ENCODE results near the gene LRRC46. TPM values are rescaled to one million over a fixed set of nuclear protein-coding genes. Genes with fewer than 3 reads are reported as not detected.
A peak's percentile ranks its signal among the peaks of the same experiment; 100 is the strongest.

Gene LRRC46
- total and polyA plus RNA-seq, 2 experiments from 2014 or later = 0.18 to 0.35 TPM

GRCh38 chr17:47831934-47832327 is 461 bp downstream of the LRRC46 start:
- H3K27me3 Mint-ChIP-seq (ENCODE audit: insufficient read depth, low read depth, poor library complexity) = peaks cover 14% of the 10 kb centered on the region
- no peak overlapping the region for H3K27ac ChIP-seq (ENCODE audit: low read depth)
- peaks cover 8% of the 10 kb centered on the region for H3K4me1 Mint-ChIP-seq

More at GRCh38 chr17:47831934-47832327, 461 bp downstream of the LRRC46 start:
- no peak overlapping the region for H2AFZ ChIP-seq
- H3F3A ChIP-seq (replicated peaks; ENCODE audit: low read depth) = peaks cover 4% of the 10 kb centered on the region; the same call in 1 of the 2 replicates
- H3K9me2 ChIP-seq (ENCODE audit: insufficient read depth) = no peaks in the 10 kb centered on the region
- H3K36me3 Mint-ChIP-seq (ENCODE audit: low read depth) = peaks cover 16% of the 10 kb centered on the region
- H3K27me3 ChIP-seq (ENCODE audit: insufficient read depth) = no peaks in the 10 kb centered on the region
- H3K4me1 ChIP-seq (ENCODE audit: insufficient read depth) = peaks cover 11% of the 10 kb centered on the region; the same call in 1 of the 2 replicates
- peak overlapping the region; percentile 83 for H3K4me2 ChIP-seq
- TF ChIP-seq STAT1 (IDR thresholded peaks at IDR 0.05; ENCODE audit: unreplicated experiment) (no peak), ZNF462 (CRISPR knock-in tag; IDR thresholded peaks at IDR 0.05) (no peak)
- peak overlapping the region; percentile 72 for H3K4me3 ChIP-seq
- no peak for DNase-seq (ENCODE audit: low spot score)
- H3K9me3 Mint-ChIP-seq = no peaks in the 10 kb centered on the region; the same call in 2 of the 3 replicates
- peaks cover 8% of the 10 kb centered on the region for H4K20me1 ChIP-seq (replicated peaks; ENCODE audit: insufficient read depth)
- peak overlapping the region; percentile 93 for H3K4me3 Mint-ChIP-seq
- no peaks in the 10 kb centered on the region for H3K36me3 ChIP-seq (ENCODE audit: insufficient read depth)
- ATAC-seq = no peak; the same call in 2 of the 3 replicates
- H3K79me2 ChIP-seq (replicated peaks; ENCODE audit: insufficient read depth) = peaks cover 20% of the 10 kb centered on the region
- no peak overlapping the region for H3K27ac Mint-ChIP-seq

All from GM23338 (cell line).